NB4 (cell line): ENCODE measurements around the gene ENC1.

Experiments
- POLR2A ChIP-seq: IDR thresholded peaks from 2 replicates; pipeline ENCODE4 v1.6.1; 2011; ENCODE audit warnings: mild to moderate bottlenecking; ENCODE audit not compliant: insufficient read length; ENCODE audit errors: extremely low read depth
- TF ChIP-seq, protein P1 (sequence below): IDR thresholded peaks from one replicate; pipeline ENCODE4 v1.5.1; 2012; ENCODE audit warnings: low read depth, low read length

DNA sequence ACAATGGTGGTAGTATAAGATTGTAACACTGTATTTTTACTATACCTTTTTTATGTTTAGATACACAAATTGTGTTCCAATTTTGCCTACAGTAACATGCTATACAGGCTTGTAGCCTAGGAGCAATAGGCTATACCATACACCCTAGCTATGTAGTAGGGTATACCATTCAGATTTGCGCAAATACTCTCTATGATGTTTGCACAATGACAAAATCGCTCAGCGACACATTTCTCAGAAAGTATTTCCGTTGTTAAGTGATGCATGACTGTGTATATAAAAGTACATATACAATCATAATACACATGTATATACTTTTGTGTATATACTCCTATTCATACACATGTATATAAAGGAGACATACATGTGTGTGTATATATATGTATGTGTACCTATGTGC, 34.8 kb downstream of the ENC1 start:
- TF ChIP-seq, protein P1, sequence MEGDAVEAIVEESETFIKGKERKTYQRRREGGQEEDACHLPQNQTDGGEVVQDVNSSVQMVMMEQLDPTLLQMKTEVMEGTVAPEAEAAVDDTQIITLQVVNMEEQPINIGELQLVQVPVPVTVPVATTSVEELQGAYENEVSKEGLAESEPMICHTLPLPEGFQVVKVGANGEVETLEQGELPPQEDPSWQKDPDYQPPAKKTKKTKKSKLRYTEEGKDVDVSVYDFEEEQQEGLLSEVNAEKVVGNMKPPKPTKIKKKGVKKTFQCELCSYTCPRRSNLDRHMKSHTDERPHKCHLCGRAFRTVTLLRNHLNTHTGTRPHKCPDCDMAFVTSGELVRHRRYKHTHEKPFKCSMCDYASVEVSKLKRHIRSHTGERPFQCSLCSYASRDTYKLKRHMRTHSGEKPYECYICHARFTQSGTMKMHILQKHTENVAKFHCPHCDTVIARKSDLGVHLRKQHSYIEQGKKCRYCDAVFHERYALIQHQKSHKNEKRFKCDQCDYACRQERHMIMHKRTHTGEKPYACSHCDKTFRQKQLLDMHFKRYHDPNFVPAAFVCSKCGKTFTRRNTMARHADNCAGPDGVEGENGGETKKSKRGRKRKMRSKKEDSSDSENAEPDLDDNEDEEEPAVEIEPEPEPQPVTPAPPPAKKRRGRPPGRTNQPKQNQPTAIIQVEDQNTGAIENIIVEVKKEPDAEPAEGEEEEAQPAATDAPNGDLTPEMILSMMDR, result no peak
- TF ChIP-seq POLR2A, result no peak
